HepG2 (cell line): Measurements from ENCODE around the gene VRK1.

Experiments
- CTCF ChIP-seq: sonication (generic); formaldehyde crosslinking; IDR thresholded peaks from 2 replicates; pipeline ENCODE4 v1.5.0; 2020; ENCODE audit warnings: mild to moderate bottlenecking, missing genetic modification reagents, moderate library complexity
- HNF4A ChIP-seq: sonication (generic); formaldehyde crosslinking; IDR thresholded peaks from 2 replicates; pipeline ENCODE4 v1.4.0; 2020; ENCODE audit warnings: missing genetic modification reagents
- NR2C2 ChIP-seq: sonication (generic); formaldehyde crosslinking; IDR thresholded peaks from 2 replicates; pipeline ENCODE4 v1.4.0; 2020; ENCODE audit warnings: missing genetic modification reagents, mild to moderate bottlenecking, moderate library complexity, borderline replicate concordance
- POLR2AphosphoS2 ChIP-seq: IDR thresholded peaks from 2 replicates; pipeline ENCODE4 v1.6.1; 2011; ENCODE audit warnings: low read depth, low read length, improper control_type of control experiment
- REST ChIP-seq, 2 experiments: IDR thresholded peaks; 2 replicates each; pipeline ENCODE4 v1.6.1; 2011 to 2012; ENCODE audit warnings: low read length in 2 of 2, borderline replicate concordance in 1 of 2, low read depth in 1 of 2, mild to moderate bottlenecking in 1 of 2, moderate library complexity in 1 of 2
- ZBTB49 ChIP-seq: sonication (generic); formaldehyde crosslinking; IDR thresholded peaks from 2 replicates; pipeline ENCODE4 v1.4.0; 2020; ENCODE audit warnings: missing genetic modification reagents, borderline replicate concordance
- ZNF230 ChIP-seq: sonication (generic); formaldehyde crosslinking; IDR thresholded peaks from 2 replicates; pipeline ENCODE4 v1.4.0; 2020; ENCODE audit warnings: mild to moderate bottlenecking, missing genetic modification reagents
- ZNF253 ChIP-seq: sonication (generic); formaldehyde crosslinking; IDR thresholded peaks from 2 replicates; pipeline ENCODE4 v1.8.0; 2022; ENCODE audit warnings: mild to moderate bottlenecking, missing genetic modification reagents, borderline replicate concordance
- ZNF354B ChIP-seq: sonication (generic); formaldehyde crosslinking; IDR thresholded peaks from 2 replicates; pipeline ENCODE4 v1.8.0; 2022; ENCODE audit warnings: mild to moderate bottlenecking, missing genetic modification reagents
- ZNF484 ChIP-seq: sonication (generic); formaldehyde crosslinking; IDR thresholded peaks from 2 replicates; pipeline ENCODE4 v1.5.1; 2020; ENCODE audit warnings: mild to moderate bottlenecking, low read depth, missing genetic modification reagents, borderline replicate concordance
- ZNF574 ChIP-seq: sonication (generic); formaldehyde crosslinking; IDR thresholded peaks from 2 replicates; pipeline ENCODE4 v1.4.0; 2020; ENCODE audit warnings: missing genetic modification reagents

- TF ChIP-seq CTCF (CRISPR knock-in tag) (no peak), NR2C2 (CRISPR knock-in tag) (no peak), REST (IDR thresholded peaks at IDR 0.05; ENCODE audit: borderline replicate concordance in 1 of 2, low read depth in 1 of 2, low read length in 2 of 2) (no peak), ZNF253 (CRISPR knock-in tag) (no peak), HNF4A (CRISPR knock-in tag) (peak; percentile 45; the same call in 1 of the 2 replicates), ZNF230 (no peak), ZNF484 (CRISPR knock-in tag) (no peak), POLR2AphosphoS2 (no peak), ZNF354B (CRISPR knock-in tag) (no peak), ZBTB49 (CRISPR knock-in tag) (no peak), ZNF574 (CRISPR knock-in tag) (no peak)
Measured at GRCh38 chr14:96799489-96800054, 2.4 kb downstream of the VRK1 start.
